ENCODE results near the gene CPNE8. TPM values are rescaled to one million over a fixed set of nuclear protein-coding genes. Genes with fewer than 3 reads are reported as not detected.

The CPNE8 gene
- total RNA-seq, 2 donors from 2014 or later = 8.7 to 18.0 TPM

DNA sequence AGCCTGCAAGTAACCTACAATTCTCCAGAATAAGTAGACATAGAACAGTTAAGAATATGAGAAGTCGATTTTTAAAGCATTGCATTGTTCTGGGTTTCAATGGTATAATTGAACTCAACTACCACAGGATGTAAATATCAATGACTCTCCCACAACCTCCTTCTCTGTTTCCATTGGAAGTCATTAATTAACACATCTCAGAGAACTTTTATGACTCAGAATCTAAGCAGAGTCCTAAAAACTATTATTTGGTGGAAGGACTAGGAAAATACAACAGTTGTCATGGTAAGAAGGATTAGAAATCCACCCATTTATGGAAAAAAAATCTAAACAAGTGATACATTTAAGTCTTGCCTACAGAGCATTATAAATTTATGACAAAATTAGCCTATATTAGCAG is 21.1 kb upstream of the CPNE8 start:
- 88% methylated on average over 1 of the region's 1 CpG; no CpG with 5 or more reads in 1 of the 2 experiments for WGBS, 2 experiments (ENCODE audit: insufficient coverage in 1 of 2, insufficient read length in 1 of 2)
- TF ChIP-seq CTCF (conservative IDR thresholded peaks at IDR 0.05) = no peak
- Histone ChIP-seq H3K9me3 (ENCODE audit: control insufficient read depth, low read length) (no peaks in the 10 kb centered on the region), H3K36me3 (ENCODE audit: control insufficient read depth, insufficient read depth, low read length) (no peaks in the 10 kb centered on the region), H3K4me3 (ENCODE audit: low read length) (no peak overlapping the region), H3K27me3 (ENCODE audit: control insufficient read depth, insufficient read depth, low read length, poor library complexity, severe bottlenecking) (no peaks in the 10 kb centered on the region), H3K27ac (ENCODE audit: low read depth, low read length) (no peak overlapping the region), H3K4me1 (ENCODE audit: control insufficient read depth, insufficient read depth, low read length) (no peaks in the 10 kb centered on the region), H3K9ac (ENCODE audit: extremely low read depth, low read length, poor library complexity, severe bottlenecking) (no peak overlapping the region)
- no peak overlapping the region for H3K4me3 Mint-ChIP-seq
- peaks cover 4% of the 10 kb centered on the region for H3K4me1 Mint-ChIP-seq
- no peak overlapping the region for H3K27ac Mint-ChIP-seq
- DNase-seq = no peak
- H3K9me3 Mint-ChIP-seq = no peaks in the 10 kb centered on the region
- H3K27me3 Mint-ChIP-seq (ENCODE audit: insufficient read depth) = no peaks in the 10 kb centered on the region
- H3K36me3 Mint-ChIP-seq (ENCODE audit: low read depth) = no peaks in the 10 kb centered on the region

DNA sequence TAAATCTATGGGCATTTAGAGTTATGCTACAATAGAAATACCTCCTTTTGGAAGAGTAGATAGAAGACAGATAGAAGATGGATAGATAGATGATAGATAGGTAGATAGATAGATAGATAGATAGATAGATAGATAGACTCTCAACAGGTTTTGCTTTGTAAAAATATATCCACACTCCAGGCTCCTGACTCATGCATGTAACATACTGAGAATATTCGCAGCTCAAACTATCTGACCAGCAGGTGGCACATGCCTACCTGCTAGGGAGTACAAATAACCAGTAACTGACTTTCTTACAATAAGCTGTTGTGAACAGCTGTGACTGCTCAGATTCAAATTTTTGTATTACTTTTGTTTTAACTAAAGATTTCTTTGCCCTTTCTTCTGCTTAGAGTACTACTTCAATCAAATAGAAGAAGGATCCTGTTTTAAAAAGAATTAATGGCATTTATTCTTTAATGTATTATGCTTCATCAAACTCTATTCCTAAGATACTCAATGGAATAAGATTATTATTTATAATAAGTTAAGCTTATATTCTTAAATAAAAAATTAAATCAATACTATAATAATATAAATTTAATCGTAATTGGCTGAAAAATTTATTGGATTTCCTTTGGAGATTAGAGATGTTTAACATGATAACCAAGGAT is 15.8 kb upstream of the CPNE8 start:
- Histone ChIP-seq H3K27ac (ENCODE audit: low read depth, low read length) (no peak overlapping the region), H3K4me3 (ENCODE audit: low read length) (no peak overlapping the region), H3K36me3 (ENCODE audit: control insufficient read depth, insufficient read depth, low read length) (no peaks in the 10 kb centered on the region), H3K4me1 (ENCODE audit: control insufficient read depth, insufficient read depth, low read length) (no peaks in the 10 kb centered on the region), H3K9me3 (ENCODE audit: control insufficient read depth, low read length) (no peaks in the 10 kb centered on the region), H3K27me3 (ENCODE audit: control insufficient read depth, insufficient read depth, low read length, poor library complexity, severe bottlenecking) (no peaks in the 10 kb centered on the region), H3K9ac (ENCODE audit: extremely low read depth, low read length, poor library complexity, severe bottlenecking) (no peak overlapping the region)
- WGBS, 2 experiments (ENCODE audit: insufficient coverage in 1 of 2, insufficient read length in 1 of 2) = 0 to 11% methylated on average over 1 to 2 of the region's 2 CpGs
- peak; percentile 89 for DNase-seq
- Mint-ChIP-seq H3K4me1 (no peaks in the 10 kb centered on the region), H3K4me3 (no peak overlapping the region), H3K9me3 (no peaks in the 10 kb centered on the region), H3K27ac (no peak overlapping the region), H3K27me3 (ENCODE audit: insufficient read depth) (no peaks in the 10 kb centered on the region), H3K36me3 (ENCODE audit: low read depth) (no peaks in the 10 kb centered on the region)
- peak; percentile 91 for TF ChIP-seq CTCF (conservative IDR thresholded peaks at IDR 0.05)

GRCh38 chr12:38919191-38919590 is 13.8 kb upstream of the CPNE8 start:
- H3K27ac Mint-ChIP-seq = no peak overlapping the region
- Histone ChIP-seq H3K27me3 (ENCODE audit: control insufficient read depth, insufficient read depth, low read length, poor library complexity, severe bottlenecking) (no peaks in the 10 kb centered on the region), H3K9ac (ENCODE audit: extremely low read depth, low read length, poor library complexity, severe bottlenecking) (no peak overlapping the region), H3K27ac (ENCODE audit: low read depth, low read length) (no peak overlapping the region), H3K36me3 (ENCODE audit: control insufficient read depth, insufficient read depth, low read length) (no peaks in the 10 kb centered on the region), H3K4me3 (ENCODE audit: low read length) (no peak overlapping the region), H3K9me3 (ENCODE audit: control insufficient read depth, low read length) (no peaks in the 10 kb centered on the region), H3K4me1 (ENCODE audit: control insufficient read depth, insufficient read depth, low read length) (no peaks in the 10 kb centered on the region)
- no peak overlapping the region for H3K4me3 Mint-ChIP-seq
- DNase-seq = no peak
- no peaks in the 10 kb centered on the region for H3K27me3 Mint-ChIP-seq (ENCODE audit: insufficient read depth)
- WGBS, 2 experiments (ENCODE audit: insufficient coverage in 1 of 2, insufficient read length in 1 of 2) = 91 to 93% methylated on average over 5 of the region's 5 CpGs
- H3K4me1 Mint-ChIP-seq = no peaks in the 10 kb centered on the region
- no peak for TF ChIP-seq CTCF (conservative IDR thresholded peaks at IDR 0.05)
- no peaks in the 10 kb centered on the region for H3K9me3 Mint-ChIP-seq
- no peaks in the 10 kb centered on the region for H3K36me3 Mint-ChIP-seq (ENCODE audit: low read depth)
